Left ventricle myocardium inferior (tissue), 1 donor: Measurements from ENCODE around the gene TULP4. TPM values are rescaled to one million over a fixed set of nuclear protein-coding genes. Genes with fewer than 3 reads are reported as not detected.
"Not testable (repeated sequence)": the region's sequence is repeated elsewhere in the genome, so short reads cannot be mapped to it uniquely, and the experiment has no call there.

Experiments used
- DNase-seq: peaks from one replicate; pipeline ENCODE4 v3.0.0-alpha.2; 2020
- H3K27ac ChIP-seq: fragments of 200-600 bp; replicated peaks from 2 replicates; pipeline ENCODE4 v1.8.0; 2021
- H3K27me3 ChIP-seq: fragments of 200-600 bp; 2 replicates; pipeline ENCODE4 v1.8.0; 2021; ENCODE audit warnings: low read depth
- H3K36me3 ChIP-seq: fragments of 200-600 bp; 2 replicates; pipeline ENCODE4 v1.8.0; 2021
- H3K4me1 ChIP-seq: fragments of 200-600 bp; 2 replicates; pipeline ENCODE4 v1.8.0; 2021
- H3K4me3 ChIP-seq: fragments of 200-600 bp; 2 replicates; pipeline ENCODE4 v1.8.0; 2021; ENCODE audit warnings: mild to moderate bottlenecking, moderate library complexity
- H3K9me3 ChIP-seq: fragments of 200-600 bp; replicated peaks from 2 replicates; pipeline ENCODE4 v1.8.0; 2021
- intact Hi-C: fragments of 100-400 bp; cut with micrococcal nuclease; formaldehyde crosslinking; loops from one replicate; pipeline ENCODE4 v1.11.0; 2022
- total RNA-seq: library from RNA; stranded (reverse); fragmentation: NEBNext Ultra II Directional; extraction: Animal tissue kit (Norgen Biotek cat#: 25700); gene quantifications from one replicate; pipeline ENCODE4 v1.2.1, GENCODE V29; 2021
- TF ChIP-seq, protein P1 (sequence below): fragments of 200-600 bp; IDR thresholded peaks from 2 replicates; pipeline ENCODE4 v1.8.0; 2021; ENCODE audit warnings: antibody characterized with exemption, mild to moderate bottlenecking, borderline replicate concordance
- donor health status: DM: no; HTN: yes; CAD: no; lungs with severe emphysema.

The TULP4 gene
- total RNA-seq, 1 donor from 2014 or later, result 111 TPM

DNA sequence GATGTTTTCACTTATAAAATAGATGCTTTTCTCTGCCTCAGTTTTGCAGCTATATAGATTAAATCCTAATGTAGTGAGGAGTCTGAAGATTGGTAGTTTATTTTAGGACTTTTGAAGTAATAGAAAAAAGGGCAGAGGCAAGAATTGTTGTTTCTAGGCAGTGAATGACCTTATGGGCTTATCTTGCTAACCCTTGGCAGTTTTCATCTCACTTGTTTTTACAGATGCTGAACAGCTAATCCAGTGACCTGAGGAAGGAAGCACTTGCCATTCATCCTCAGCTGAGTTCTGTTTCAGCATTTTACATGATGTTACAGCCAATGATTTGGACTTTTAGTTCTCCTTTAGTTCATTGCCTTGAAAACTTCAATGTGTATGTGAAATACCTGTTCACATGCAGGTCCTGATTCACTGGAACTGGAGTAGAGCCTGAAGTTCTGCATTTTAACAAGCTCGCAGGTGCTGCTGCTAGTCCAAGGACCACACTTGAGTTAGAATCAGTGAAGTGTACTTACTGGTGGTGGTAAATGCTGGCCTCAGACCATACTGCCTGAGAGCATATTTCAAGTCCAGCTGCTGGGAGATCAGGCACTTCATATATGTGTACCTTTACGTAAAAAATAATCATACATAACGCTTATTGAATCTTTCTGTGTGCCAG is 86.9 kb downstream of the TULP4 start:
- Histone ChIP-seq H3K36me3 (no peaks in the 10 kb centered on the region), H3K9me3 (peaks cover 1% of the 10 kb centered on the region), H3K4me1 (peaks cover 24% of the 10 kb centered on the region), H3K27me3 (no peaks in the 10 kb centered on the region), H3K4me3 (no peak overlapping the region), H3K27ac (no peak overlapping the region)
- intact Hi-C loops, result no loop called here
- no peak for DNase-seq
- TF ChIP-seq, protein P1, sequence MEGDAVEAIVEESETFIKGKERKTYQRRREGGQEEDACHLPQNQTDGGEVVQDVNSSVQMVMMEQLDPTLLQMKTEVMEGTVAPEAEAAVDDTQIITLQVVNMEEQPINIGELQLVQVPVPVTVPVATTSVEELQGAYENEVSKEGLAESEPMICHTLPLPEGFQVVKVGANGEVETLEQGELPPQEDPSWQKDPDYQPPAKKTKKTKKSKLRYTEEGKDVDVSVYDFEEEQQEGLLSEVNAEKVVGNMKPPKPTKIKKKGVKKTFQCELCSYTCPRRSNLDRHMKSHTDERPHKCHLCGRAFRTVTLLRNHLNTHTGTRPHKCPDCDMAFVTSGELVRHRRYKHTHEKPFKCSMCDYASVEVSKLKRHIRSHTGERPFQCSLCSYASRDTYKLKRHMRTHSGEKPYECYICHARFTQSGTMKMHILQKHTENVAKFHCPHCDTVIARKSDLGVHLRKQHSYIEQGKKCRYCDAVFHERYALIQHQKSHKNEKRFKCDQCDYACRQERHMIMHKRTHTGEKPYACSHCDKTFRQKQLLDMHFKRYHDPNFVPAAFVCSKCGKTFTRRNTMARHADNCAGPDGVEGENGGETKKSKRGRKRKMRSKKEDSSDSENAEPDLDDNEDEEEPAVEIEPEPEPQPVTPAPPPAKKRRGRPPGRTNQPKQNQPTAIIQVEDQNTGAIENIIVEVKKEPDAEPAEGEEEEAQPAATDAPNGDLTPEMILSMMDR, result no peak

DNA sequence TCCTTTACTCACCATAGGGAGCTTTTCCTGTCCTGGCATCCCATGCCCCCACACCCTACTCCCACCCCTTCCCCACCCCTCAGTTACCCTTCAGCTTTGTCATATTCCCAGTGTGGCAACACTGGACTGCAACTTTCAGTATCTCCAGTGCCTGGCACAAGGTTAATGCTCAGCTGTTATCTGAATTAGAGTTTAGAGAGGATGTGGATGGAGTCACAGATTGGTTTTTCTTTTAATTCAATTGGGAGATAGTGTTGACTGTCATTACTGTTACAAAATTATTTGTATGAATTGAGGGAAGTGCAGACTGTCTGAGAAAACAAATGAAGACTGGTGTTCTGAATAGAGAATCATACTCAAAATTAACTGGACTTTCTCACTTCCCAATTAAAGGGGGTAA is 89.9 kb downstream of the TULP4 start:
- no peaks in the 10 kb centered on the region for H3K27me3 ChIP-seq
- intact Hi-C loops, result no loop called here
- H3K27ac ChIP-seq, result no peak overlapping the region
- no peaks in the 10 kb centered on the region for H3K36me3 ChIP-seq
- TF ChIP-seq, protein P1, result no peak
- H3K9me3 ChIP-seq, result no peaks in the 10 kb centered on the region
- H3K4me3 ChIP-seq, result no peak overlapping the region
- no peak for DNase-seq
- H3K4me1 ChIP-seq, result peaks cover 24% of the 10 kb centered on the region

DNA sequence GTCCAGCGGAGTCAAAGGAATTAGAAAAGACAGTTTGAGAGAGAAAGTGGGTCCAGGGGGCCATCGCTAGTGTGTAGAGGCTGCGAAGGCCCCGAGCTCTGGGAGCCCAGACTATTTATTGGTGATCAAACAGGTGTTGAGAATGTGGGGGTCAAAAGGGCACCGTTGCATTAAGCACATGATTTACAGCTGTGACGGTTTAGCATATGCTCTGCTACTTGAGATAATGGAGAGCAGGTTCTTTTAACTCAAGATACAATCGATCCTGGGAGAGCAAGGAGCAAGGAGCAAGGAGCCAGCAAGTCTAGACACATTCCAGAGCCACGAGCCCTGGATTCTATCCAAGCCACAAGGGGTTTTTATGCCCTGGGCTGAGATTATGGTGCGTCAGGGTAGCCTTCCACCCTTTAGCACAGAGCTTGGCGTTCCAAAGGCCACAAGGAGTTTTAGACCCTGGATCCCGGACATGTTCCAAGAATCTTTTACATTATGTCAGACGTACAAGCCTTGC is 93.1 kb downstream of the TULP4 start:
- H3K27ac ChIP-seq, intact Hi-C loops, H3K36me3 ChIP-seq, H3K4me3 ChIP-seq, H3K9me3 ChIP-seq, H3K27me3 ChIP-seq, DNase-seq: not testable (repeated sequence)
- H3K4me1 ChIP-seq, result peaks cover 37% of the 10 kb centered on the region

DNA sequence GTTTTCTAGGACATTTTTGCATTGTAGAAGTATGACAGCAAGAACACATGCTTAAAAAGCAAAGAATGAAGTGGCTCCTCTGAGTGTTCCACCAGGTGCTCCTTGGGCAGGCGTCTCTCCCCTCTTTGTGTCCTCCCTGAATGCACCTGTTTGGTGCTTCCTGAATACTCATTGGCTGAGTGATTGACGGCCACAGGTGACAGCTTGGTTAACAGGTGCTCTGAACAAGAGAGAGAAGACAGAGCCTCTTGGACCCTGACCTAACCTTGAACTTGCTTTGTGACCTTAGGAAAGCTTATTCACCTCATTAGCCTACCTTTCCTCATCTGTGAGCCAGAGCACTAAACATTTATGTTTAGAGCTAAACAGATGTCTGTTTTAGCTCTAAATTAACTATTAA is 93.7 kb downstream of the TULP4 start:
- DNase-seq, result no peak
- TF ChIP-seq, protein P1, result no peak
- Histone ChIP-seq H3K9me3 (no peaks in the 10 kb centered on the region), H3K27ac (no peak overlapping the region), H3K36me3 (no peaks in the 10 kb centered on the region), H3K4me3 (no peak overlapping the region), H3K4me1 (peaks cover 42% of the 10 kb centered on the region), H3K27me3 (no peaks in the 10 kb centered on the region)
- intact Hi-C loops, result no loop called here

DNA sequence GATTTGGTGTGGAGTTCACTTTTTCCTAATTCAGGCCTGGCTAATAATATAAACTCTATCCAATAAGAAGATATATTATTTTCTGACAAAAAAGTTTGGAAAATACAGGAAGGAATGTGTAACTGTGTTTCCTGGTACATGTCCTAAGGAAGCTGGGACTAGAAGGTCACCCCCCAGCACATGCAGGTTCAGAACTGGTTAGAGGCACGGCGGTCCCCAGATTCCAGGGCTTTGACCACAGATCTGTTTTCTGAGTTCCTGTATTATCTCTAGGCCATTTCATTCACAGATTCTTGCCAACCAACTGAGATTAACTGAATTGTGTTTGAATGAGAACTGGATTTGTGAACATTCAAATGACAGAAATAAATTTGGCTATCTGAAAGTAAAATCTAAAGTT is 94.5 kb downstream of the TULP4 start:
- intact Hi-C loops, result no loop called here
- Histone ChIP-seq H3K27me3 (no peaks in the 10 kb centered on the region), H3K4me1 (peaks cover 46% of the 10 kb centered on the region), H3K27ac (no peak overlapping the region), H3K4me3 (no peak overlapping the region), H3K36me3 (no peaks in the 10 kb centered on the region), H3K9me3 (no peaks in the 10 kb centered on the region)
- no peak for DNase-seq
- TF ChIP-seq, protein P1, result no peak

DNA sequence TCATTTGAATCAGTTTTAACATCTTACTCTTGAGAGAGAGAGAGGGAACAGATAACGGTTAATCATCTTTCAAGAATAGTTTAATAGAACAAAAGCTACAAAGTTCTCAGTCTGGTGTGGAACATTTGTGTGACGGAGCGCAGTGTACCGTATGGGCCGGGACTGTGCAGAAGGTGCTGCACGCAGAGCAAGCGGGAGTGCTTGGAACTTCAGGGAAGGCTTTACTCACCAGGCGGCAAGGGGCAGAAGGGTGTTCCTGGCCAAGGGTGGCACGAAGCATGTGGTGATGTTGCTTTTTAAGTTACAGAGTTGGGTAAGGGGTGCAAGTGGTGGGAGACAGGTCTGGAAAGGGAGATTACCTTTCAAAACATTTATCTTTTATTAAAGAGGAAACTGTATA is 95.7 kb downstream of the TULP4 start:
- no peak for DNase-seq
- intact Hi-C loops, result no loop called here
- no peaks in the 10 kb centered on the region for H3K27me3 ChIP-seq

More for the DNA sequence above, 95.7 kb downstream of the TULP4 start:
- peak overlapping the region; percentile 75 for H3K27ac ChIP-seq
- no peak overlapping the region for H3K4me3 ChIP-seq
- H3K4me1 ChIP-seq, result peaks cover 38% of the 10 kb centered on the region
- H3K9me3 ChIP-seq, result no peaks in the 10 kb centered on the region
- TF ChIP-seq, protein P1, result no peak
- H3K36me3 ChIP-seq, result peaks cover 1% of the 10 kb centered on the region
